Measurements from ENCODE around the gene SEMA7A.

SEMA7A gene

DNA sequence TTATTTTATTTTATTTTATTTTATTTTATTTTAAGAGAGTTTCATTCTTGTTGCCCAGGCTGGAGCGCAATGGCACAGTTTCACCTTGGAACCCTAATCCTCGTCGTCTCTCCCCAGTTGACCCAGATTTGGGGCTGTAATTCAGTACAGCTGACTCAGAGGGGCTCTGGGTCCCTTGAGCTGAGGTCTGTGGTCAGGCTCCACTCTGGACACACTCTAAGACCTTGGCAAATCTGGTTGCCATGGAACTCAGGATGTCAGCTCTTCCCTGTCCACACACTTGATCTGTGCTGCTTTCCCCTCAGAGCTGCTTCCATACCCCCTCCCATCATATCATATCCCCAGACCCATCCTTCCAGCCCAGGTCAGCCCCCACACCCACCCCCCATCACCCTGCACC, 65.6 kb downstream of the SEMA7A start:
- TF ChIP-seq, protein P1, sequence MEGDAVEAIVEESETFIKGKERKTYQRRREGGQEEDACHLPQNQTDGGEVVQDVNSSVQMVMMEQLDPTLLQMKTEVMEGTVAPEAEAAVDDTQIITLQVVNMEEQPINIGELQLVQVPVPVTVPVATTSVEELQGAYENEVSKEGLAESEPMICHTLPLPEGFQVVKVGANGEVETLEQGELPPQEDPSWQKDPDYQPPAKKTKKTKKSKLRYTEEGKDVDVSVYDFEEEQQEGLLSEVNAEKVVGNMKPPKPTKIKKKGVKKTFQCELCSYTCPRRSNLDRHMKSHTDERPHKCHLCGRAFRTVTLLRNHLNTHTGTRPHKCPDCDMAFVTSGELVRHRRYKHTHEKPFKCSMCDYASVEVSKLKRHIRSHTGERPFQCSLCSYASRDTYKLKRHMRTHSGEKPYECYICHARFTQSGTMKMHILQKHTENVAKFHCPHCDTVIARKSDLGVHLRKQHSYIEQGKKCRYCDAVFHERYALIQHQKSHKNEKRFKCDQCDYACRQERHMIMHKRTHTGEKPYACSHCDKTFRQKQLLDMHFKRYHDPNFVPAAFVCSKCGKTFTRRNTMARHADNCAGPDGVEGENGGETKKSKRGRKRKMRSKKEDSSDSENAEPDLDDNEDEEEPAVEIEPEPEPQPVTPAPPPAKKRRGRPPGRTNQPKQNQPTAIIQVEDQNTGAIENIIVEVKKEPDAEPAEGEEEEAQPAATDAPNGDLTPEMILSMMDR (IDR thresholded peaks at IDR 0.05) = no peak

DNA sequence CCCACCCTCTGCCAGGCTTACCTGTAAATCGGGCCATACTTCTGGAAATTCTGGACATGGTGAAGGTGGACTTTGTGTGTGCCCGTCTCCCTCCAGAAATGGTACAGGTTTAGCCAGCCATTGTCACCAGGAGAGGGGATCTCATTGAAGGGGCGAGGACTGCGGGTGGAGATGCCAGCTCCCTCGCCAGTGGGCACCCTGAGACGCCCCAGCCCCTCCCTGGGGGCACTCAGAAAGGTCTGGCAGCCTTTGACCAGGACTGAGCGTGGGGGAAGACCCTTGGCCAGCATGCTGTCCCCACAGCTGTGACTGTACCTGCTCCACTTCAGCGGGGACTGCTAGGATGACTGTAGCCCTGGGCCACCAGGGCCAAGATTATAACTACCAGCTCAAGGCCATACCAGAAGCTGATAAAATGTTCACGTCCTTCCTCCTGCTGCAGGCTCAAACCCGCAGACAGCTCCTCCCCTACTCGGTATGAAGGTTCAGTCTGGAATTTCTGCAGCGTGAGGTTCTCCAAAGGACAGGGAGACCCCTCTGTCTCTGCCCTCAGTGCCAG, 66.4 kb downstream of the SEMA7A start, which contains the start of gene CYP11A1:
Gene CYP11A1 (minus strand): TSS at position 351 of the 559 bp plus-strand sequence. CDS start 61 bp downstream, at position 290.
- TF ChIP-seq, protein P1 (IDR thresholded peaks at IDR 0.05) = no peak

DNA sequence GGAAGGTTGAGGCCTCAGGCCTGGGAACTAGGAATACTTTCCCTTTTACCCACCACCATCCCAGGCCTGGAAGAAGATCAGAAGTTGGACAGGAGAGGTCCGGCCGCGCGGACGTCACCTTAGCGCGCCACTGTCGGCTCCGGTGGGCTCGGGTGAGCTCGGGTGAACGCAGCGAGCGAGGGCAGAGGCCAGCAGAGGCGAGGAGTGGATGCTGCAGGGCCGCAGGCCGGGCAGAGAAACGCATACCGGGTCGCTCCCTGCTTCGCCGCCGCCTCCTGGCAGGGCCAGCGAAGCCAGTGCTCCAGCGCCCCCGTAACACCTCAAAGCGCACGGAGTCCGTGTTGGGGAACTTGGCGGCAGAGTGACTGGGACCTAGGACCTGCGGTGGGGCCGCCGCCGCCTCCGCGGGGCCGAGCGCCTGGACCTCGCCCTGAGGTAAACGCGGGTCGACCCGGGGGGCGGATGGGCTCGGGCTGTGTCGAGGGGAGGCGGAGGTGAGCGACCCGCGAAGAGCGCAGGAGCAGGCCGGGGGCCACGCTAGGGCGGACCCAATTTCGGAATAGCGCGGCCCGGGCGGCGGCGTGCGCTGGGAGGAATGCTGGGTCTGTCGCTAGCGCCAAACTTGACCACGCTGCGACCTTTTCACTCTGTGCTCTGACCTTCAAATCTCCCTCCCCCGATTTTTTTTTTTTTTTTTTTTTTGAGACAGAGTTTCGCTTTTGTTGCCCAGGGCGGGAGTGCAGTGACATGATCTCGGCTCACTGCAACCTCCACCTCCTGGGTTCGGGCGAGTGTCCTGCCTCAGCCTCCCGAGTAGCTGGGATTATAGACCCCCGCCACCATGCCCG, 67.9 kb downstream of the SEMA7A start:
- TF ChIP-seq, protein P1 (IDR thresholded peaks at IDR 0.05) = no peak

DNA sequence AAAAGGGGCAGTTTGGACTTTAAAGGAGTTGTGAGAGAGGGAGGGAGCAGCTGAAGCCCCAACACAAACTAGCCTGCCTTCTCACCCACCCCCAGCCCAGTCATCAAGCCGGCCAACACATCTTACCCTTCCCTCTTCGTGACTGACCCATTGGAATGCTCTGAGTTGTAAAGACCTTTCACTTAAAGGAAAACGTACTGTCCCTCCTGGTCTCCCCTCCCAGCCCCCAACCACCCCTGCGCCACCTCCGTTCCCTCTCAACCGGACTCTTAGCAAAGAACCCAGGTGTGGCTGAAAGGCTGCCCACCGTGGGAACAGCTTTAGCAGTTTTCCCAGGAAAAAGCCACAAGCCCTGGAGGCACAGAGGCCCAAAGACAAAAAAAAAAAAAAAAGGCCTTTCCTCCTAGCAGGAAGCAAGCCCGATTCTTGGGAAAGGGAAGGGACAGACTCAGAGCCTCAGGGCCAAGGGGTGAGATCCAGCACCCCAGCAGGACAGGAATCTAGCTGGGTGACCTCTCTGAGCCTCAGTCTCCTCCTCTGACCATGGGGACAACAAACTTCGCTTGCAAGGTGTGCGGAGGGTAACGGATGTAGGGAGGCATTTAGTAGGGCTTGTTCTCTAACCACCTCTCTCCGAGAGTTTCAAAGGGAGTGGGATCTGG, 68.7 kb downstream of the SEMA7A start:
- TF ChIP-seq, protein P1 (IDR thresholded peaks at IDR 0.05) = no peak

DNA sequence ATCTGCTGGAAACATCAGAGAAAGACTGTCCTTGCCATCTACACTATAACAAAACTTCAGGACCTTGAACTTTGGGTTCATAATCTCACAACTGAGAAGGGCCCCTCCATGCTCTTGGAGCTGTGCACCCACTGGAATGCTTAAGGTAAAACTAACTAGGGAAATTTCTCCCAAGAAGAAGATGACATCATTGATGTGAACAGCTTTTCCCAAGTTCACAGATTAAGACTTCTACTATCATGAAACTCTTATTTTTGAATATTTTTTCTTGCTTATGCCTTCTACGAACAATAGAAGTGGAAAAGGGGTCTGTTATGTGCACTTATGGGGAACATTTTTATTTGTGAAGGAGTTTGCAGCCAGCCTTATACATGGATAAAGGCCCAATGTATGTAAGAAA, 71.3 kb downstream of the SEMA7A start:
- TF ChIP-seq, protein P1 (IDR thresholded peaks at IDR 0.05) = no peak

Measured in LNCAP (cell line).